ENCODE results near the gene RNF126.

RNF126 gene

GRCh38 chr19:650121-650520 is 12.9 kb downstream of the RNF126 start:
- Histone ChIP-seq H3K27me3 (ENCODE audit: control insufficient read depth, insufficient read depth, low read length) (no peaks in the 10 kb centered on the region), H3K4me1 (ENCODE audit: control insufficient read depth, insufficient read depth, low read length) (no peaks in the 10 kb centered on the region), H3K9me3 (ENCODE audit: control insufficient read depth, insufficient read depth, low read length) (no peaks in the 10 kb centered on the region), H3K9ac (ENCODE audit: low read depth, low read length) (no peak overlapping the region), H3K27ac (ENCODE audit: low read depth, low read length) (no peak overlapping the region), H3K36me3 (ENCODE audit: control insufficient read depth, insufficient read depth, low read length) (peaks cover 73% of the 10 kb centered on the region), H3K4me3 (ENCODE audit: low read depth, low read length) (no peak overlapping the region)

- Histone ChIP-seq H3K9ac (ENCODE audit: low read depth, low read length) (no peak overlapping the region), H3K36me3 (ENCODE audit: control insufficient read depth, insufficient read depth, low read length) (peaks cover 78% of the 10 kb centered on the region)
These were observed 13.9 kb downstream of the RNF126 start for GRCh38 chr19:648904-649801.

GRCh38 chr19:648305-648704 is 14.7 kb downstream of the RNF126 start:
- H3K4me1 ChIP-seq (ENCODE audit: control insufficient read depth, insufficient read depth, low read length): no peaks in the 10 kb centered on the region
- H3K4me3 ChIP-seq (ENCODE audit: low read depth, low read length): no peak overlapping the region
- H3K9ac ChIP-seq (ENCODE audit: low read depth, low read length): no peak overlapping the region
- H3K27ac ChIP-seq (ENCODE audit: low read depth, low read length): no peak overlapping the region
- no peaks in the 10 kb centered on the region for H3K27me3 ChIP-seq (ENCODE audit: control insufficient read depth, insufficient read depth, low read length)
- peaks cover 69% of the 10 kb centered on the region for H3K36me3 ChIP-seq (ENCODE audit: control insufficient read depth, insufficient read depth, low read length)
- H3K9me3 ChIP-seq (ENCODE audit: control insufficient read depth, insufficient read depth, low read length): no peaks in the 10 kb centered on the region

More at GRCh38 chr19:648904-649801, 13.9 kb downstream of the RNF126 start:
- Histone ChIP-seq H3K27ac (ENCODE audit: low read depth, low read length) (no peak overlapping the region), H3K27me3 (ENCODE audit: control insufficient read depth, insufficient read depth, low read length) (no peaks in the 10 kb centered on the region), H3K4me3 (ENCODE audit: low read depth, low read length) (no peak overlapping the region), H3K9me3 (ENCODE audit: control insufficient read depth, insufficient read depth, low read length) (no peaks in the 10 kb centered on the region), H3K4me1 (ENCODE audit: control insufficient read depth, insufficient read depth, low read length) (no peaks in the 10 kb centered on the region)

GRCh38 chr19:647566-648284 is 15.3 kb downstream of the RNF126 start:
- Histone ChIP-seq H3K4me1 (ENCODE audit: control insufficient read depth, insufficient read depth, low read length) (no peaks in the 10 kb centered on the region), H3K9ac (ENCODE audit: low read depth, low read length) (no peak overlapping the region), H3K9me3 (ENCODE audit: control insufficient read depth, insufficient read depth, low read length) (no peaks in the 10 kb centered on the region), H3K27me3 (ENCODE audit: control insufficient read depth, insufficient read depth, low read length) (no peaks in the 10 kb centered on the region), H3K27ac (ENCODE audit: low read depth, low read length) (no peak overlapping the region), H3K4me3 (ENCODE audit: low read depth, low read length) (no peak overlapping the region), H3K36me3 (ENCODE audit: control insufficient read depth, insufficient read depth, low read length) (peaks cover 69% of the 10 kb centered on the region)

GRCh38 chr19:646779-647565 is 16.0 kb downstream of the RNF126 start:
- Histone ChIP-seq H3K36me3 (ENCODE audit: control insufficient read depth, insufficient read depth, low read length) (peaks cover 63% of the 10 kb centered on the region), H3K4me3 (ENCODE audit: low read depth, low read length) (no peak overlapping the region), H3K9me3 (ENCODE audit: control insufficient read depth, insufficient read depth, low read length) (no peaks in the 10 kb centered on the region), H3K27me3 (ENCODE audit: control insufficient read depth, insufficient read depth, low read length) (no peaks in the 10 kb centered on the region), H3K9ac (ENCODE audit: low read depth, low read length) (no peak overlapping the region), H3K4me1 (ENCODE audit: control insufficient read depth, insufficient read depth, low read length) (no peaks in the 10 kb centered on the region), H3K27ac (ENCODE audit: low read depth, low read length) (no peak overlapping the region)

- Histone ChIP-seq H3K9me3 (ENCODE audit: control insufficient read depth, insufficient read depth, low read length) (no peaks in the 10 kb centered on the region), H3K27ac (ENCODE audit: low read depth, low read length) (no peak overlapping the region), H3K36me3 (ENCODE audit: control insufficient read depth, insufficient read depth, low read length) (peaks cover 56% of the 10 kb centered on the region), H3K9ac (ENCODE audit: low read depth, low read length) (no peak overlapping the region), H3K27me3 (ENCODE audit: control insufficient read depth, insufficient read depth, low read length) (no peaks in the 10 kb centered on the region), H3K4me3 (ENCODE audit: low read depth, low read length) (no peak overlapping the region), H3K4me1 (ENCODE audit: control insufficient read depth, insufficient read depth, low read length) (no peaks in the 10 kb centered on the region)
These were observed 16.9 kb downstream of the RNF126 start for GRCh38 chr19:645912-646778.

- no peaks in the 10 kb centered on the region for H3K9me3 ChIP-seq (ENCODE audit: control insufficient read depth, insufficient read depth, low read length)
- H3K27me3 ChIP-seq (ENCODE audit: control insufficient read depth, insufficient read depth, low read length): no peaks in the 10 kb centered on the region
- no peak overlapping the region for H3K27ac ChIP-seq (ENCODE audit: low read depth, low read length)
- no peak overlapping the region for H3K4me3 ChIP-seq (ENCODE audit: low read depth, low read length)
- peaks cover 47% of the 10 kb centered on the region for H3K36me3 ChIP-seq (ENCODE audit: control insufficient read depth, insufficient read depth, low read length)
- no peaks in the 10 kb centered on the region for H3K4me1 ChIP-seq (ENCODE audit: control insufficient read depth, insufficient read depth, low read length)
- H3K9ac ChIP-seq (ENCODE audit: low read depth, low read length): no peak overlapping the region
These were observed 18.2 kb downstream of the RNF126 start for GRCh38 chr19:644789-645188.

GRCh38 chr19:644363-644762 is 18.7 kb downstream of the RNF126 start:
- Histone ChIP-seq H3K36me3 (ENCODE audit: control insufficient read depth, insufficient read depth, low read length) (peaks cover 43% of the 10 kb centered on the region), H3K9ac (ENCODE audit: low read depth, low read length) (no peak overlapping the region), H3K27me3 (ENCODE audit: control insufficient read depth, insufficient read depth, low read length) (no peaks in the 10 kb centered on the region; the same call in 1 of the 2 replicates), H3K4me1 (ENCODE audit: control insufficient read depth, insufficient read depth, low read length) (no peaks in the 10 kb centered on the region), H3K9me3 (ENCODE audit: control insufficient read depth, insufficient read depth, low read length) (no peaks in the 10 kb centered on the region), H3K27ac (ENCODE audit: low read depth, low read length) (no peak overlapping the region), H3K4me3 (ENCODE audit: low read depth, low read length) (no peak overlapping the region)

GRCh38 chr19:643736-644135 is 19.3 kb downstream of the RNF126 start:
- Histone ChIP-seq H3K9ac (ENCODE audit: low read depth, low read length) (no peak overlapping the region), H3K9me3 (ENCODE audit: control insufficient read depth, insufficient read depth, low read length) (no peaks in the 10 kb centered on the region), H3K4me3 (ENCODE audit: low read depth, low read length) (no peak overlapping the region), H3K4me1 (ENCODE audit: control insufficient read depth, insufficient read depth, low read length) (peaks cover 2% of the 10 kb centered on the region; the same call in 1 of the 2 replicates), H3K27me3 (ENCODE audit: control insufficient read depth, insufficient read depth, low read length) (peaks cover 6% of the 10 kb centered on the region), H3K27ac (ENCODE audit: low read depth, low read length) (no peak overlapping the region), H3K36me3 (ENCODE audit: control insufficient read depth, insufficient read depth, low read length) (peaks cover 37% of the 10 kb centered on the region)
